ENCODE measurements around the gene WDFY4.

- no peak for TF ChIP-seq CTCF (conservative IDR thresholded peaks at IDR 0.05; ENCODE audit: low read depth, low read length)
- no peak for TF ChIP-seq NFE2L2 (IDR thresholded peaks at IDR 0.05; ENCODE audit: low read depth, low read length)
- no peak for TF ChIP-seq POLR2A (IDR thresholded peaks at IDR 0.05; ENCODE audit: low read depth, low read length)
- TF ChIP-seq FOS (IDR thresholded peaks at IDR 0.05; ENCODE audit: low read depth, low read length): no peak
- TF ChIP-seq CHD1 (IDR thresholded peaks at IDR 0.05; ENCODE audit: low read depth, low read length): no peak
- no peak for TF ChIP-seq BHLHE40 (IDR thresholded peaks at IDR 0.05; ENCODE audit: low read depth, low read length)
- TF ChIP-seq ELK1 (IDR thresholded peaks at IDR 0.05; ENCODE audit: borderline replicate concordance, low read depth, low read length): no peak
- no peak for TF ChIP-seq MAZ (IDR thresholded peaks at IDR 0.05; ENCODE audit: borderline replicate concordance, low read depth, low read length)
- no peak for TF ChIP-seq MAFK (IDR thresholded peaks at IDR 0.05; ENCODE audit: low read depth, low read length)
- TF ChIP-seq SMC3 (IDR thresholded peaks at IDR 0.05; ENCODE audit: low read depth, low read length): no peak
- TF ChIP-seq RAD21 (IDR thresholded peaks at IDR 0.05; ENCODE audit: low read length): no peak
- no peak for TF ChIP-seq USF2 (IDR thresholded peaks at IDR 0.05; ENCODE audit: low read depth, low read length)
Observed at GRCh38 chr10:48813291-48813690, 128.6 kb downstream of the WDFY4 start.

Measured in IMR-90 (cell line).